GM12875 (cell line): ENCODE results near the gene CWC27.

Experiments used
- H3K4me3 ChIP-seq: one replicate; pipeline ENCODE4 v1.5.1; 2011; ENCODE audit warnings: low read depth, low read length, control low read depth
- CTCF ChIP-seq: IDR thresholded peaks from 2 replicates; pipeline ENCODE4 v1.5.1; 2011; ENCODE audit warnings: low read depth, mild to moderate bottlenecking, control low read depth, inconsistent platforms, low read length, moderate library complexity, borderline replicate concordance; ENCODE audit not compliant: insufficient read depth

CWC27 gene

DNA sequence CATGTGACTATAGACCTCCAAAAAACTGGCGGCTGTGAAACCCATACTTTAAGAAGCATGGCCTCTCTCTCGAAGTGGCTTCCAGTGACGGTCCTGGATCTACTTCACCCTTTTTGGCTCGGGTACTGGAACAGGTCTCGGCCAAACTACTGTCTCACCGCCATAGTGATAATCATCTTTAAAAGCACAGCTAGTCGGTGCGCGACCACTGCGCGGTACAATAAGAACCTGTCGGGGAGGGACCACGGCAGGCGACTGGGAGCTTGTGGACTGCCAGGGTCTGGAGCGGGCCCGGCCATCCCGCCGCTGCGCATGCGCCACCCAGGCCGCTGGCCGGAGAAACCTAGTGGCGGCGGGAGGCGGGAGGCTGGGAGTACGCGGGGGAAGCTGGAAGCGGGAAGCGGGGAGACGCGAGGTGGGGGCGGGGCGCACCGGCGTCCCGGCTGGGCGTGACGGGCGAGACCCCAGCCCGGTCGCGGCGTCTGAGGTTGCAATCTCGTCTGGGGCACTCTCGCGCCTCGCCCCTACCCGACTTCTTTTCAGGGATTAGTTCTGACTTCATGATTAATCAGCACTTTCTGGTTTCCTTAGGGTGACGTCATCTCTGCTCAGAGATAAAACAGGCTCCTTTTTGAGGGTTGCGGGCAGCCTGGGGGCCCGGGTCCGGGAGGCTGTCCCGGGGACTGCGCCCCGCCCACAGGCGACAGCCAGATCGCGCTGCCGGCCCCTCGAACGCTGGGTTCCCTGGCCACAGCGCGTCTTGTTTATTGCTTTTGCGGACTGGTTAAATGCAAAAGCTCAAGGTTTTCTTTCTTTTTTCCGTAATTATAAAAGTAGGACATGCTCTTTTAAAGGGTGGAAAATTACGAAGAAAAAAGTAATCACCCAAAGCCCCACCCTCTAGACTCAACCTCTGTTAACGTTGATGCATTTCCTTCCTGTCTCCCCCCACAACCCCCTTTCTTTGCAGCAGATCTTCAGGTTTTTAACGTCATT, 266.8 kb downstream of the CWC27 start:
- H3K4me3 ChIP-seq, result peak overlapping the region; percentile 61
- no peak for TF ChIP-seq CTCF

- peak; percentile 54 for TF ChIP-seq CTCF
- H3K4me3 ChIP-seq, result no peak overlapping the region
Measured at GRCh38 chr5:65037831-65038815, 269.4 kb downstream of the CWC27 start.

- H3K4me3 ChIP-seq, result no peak overlapping the region
- TF ChIP-seq CTCF, result no peak
Measured at GRCh38 chr5:65041296-65042158, 272.8 kb downstream of the CWC27 start.

- no peak for TF ChIP-seq CTCF
- H3K4me3 ChIP-seq, result no peak overlapping the region
Measured at GRCh38 chr5:65043843-65044359, 275.2 kb downstream of the CWC27 start.

- H3K4me3 ChIP-seq, result no peak overlapping the region
- no peak for TF ChIP-seq CTCF
Measured at GRCh38 chr5:65047225-65047624, 278.5 kb downstream of the CWC27 start.
